Measurements from ENCODE around the gene NUP88. TPM values are rescaled to one million over a fixed set of nuclear protein-coding genes. Genes with fewer than 3 reads are reported as not detected.

The NUP88 gene
- total RNA-seq, 2 experiments from 2014 or later, result 129 to 142 TPM

GRCh38 chr17:5362162-5362811, 57.2 kb downstream of the NUP88 start:
- no peaks in the 10 kb centered on the region for H3K4me1 ChIP-seq (ENCODE audit: insufficient read depth, low read length)
- POLR2A ChIA-PET, result no interaction called here
- CTCF ChIA-PET, result no interaction called here
- intact Hi-C loops (cut with DNase I, micrococcal nuclease), result no loop called here
- no peaks in the 10 kb centered on the region for H3K4me1 Mint-ChIP-seq (ENCODE audit: low read depth)
- no peak for DNase-seq
- no peaks in the 10 kb centered on the region for H3K27me3 Mint-ChIP-seq
- peaks cover 69% of the 10 kb centered on the region for H3K36me3 ChIP-seq (ENCODE audit: insufficient read depth, low read length)
- no peak overlapping the region for H3K4me3 ChIP-seq (ENCODE audit: low read length)
- no peaks in the 10 kb centered on the region for H3K9me3 ChIP-seq (ENCODE audit: control insufficient read depth in 1 of 2, insufficient read depth in 1 of 2, low read length in 2 of 2)
- no peaks in the 10 kb centered on the region for H3K27me3 ChIP-seq (ENCODE audit: control insufficient read depth in 1 of 2, insufficient read depth in 2 of 2, low read length in 2 of 2)
- no peak overlapping the region for H3K27ac Mint-ChIP-seq
- H3K27ac ChIP-seq (ENCODE audit: low read depth in 1 of 2, low read length in 2 of 2), result no peak overlapping the region
- TF ChIP-seq CTCF (IDR thresholded peaks at IDR 0.05), result no peak
- ATAC-seq (ENCODE audit: poor library complexity), result no peak
- H3K9me3 Mint-ChIP-seq, result no peaks in the 10 kb centered on the region
- peaks cover 82% of the 10 kb centered on the region for H3K36me3 Mint-ChIP-seq (ENCODE audit: low read depth)
- no peak overlapping the region for H3K4me3 Mint-ChIP-seq

DNA sequence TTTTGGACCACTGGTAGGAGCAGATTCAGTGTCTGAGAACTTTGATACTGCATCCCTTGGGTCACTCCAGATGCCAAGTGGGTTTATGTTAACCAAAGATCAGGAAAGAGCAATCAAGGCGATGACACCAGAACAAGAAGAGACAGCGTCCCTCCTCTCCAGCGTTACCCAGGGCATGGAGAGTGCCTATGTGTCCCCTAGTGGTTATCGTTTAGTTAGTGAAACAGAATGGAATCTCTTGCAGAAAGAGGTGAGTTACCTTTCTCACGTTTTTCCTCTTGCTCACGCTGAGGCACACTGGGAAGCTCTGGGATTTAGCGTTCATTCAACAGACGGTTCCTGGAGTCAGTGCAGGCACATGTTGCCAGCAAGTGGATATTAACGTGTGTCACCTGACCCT, 58.0 kb downstream of the NUP88 start:
- Mint-ChIP-seq H3K36me3 (ENCODE audit: low read depth) (peaks cover 87% of the 10 kb centered on the region), H3K27me3 (no peaks in the 10 kb centered on the region), H3K4me1 (ENCODE audit: low read depth) (no peaks in the 10 kb centered on the region), H3K9me3 (no peaks in the 10 kb centered on the region), H3K27ac (no peak overlapping the region), H3K4me3 (no peak overlapping the region)
- ATAC-seq (ENCODE audit: poor library complexity) (no peak), DNase-seq (no peak)
- Histone ChIP-seq H3K9me3 (ENCODE audit: control insufficient read depth in 1 of 2, insufficient read depth in 1 of 2, low read length in 2 of 2) (no peaks in the 10 kb centered on the region), H3K27me3 (ENCODE audit: control insufficient read depth in 1 of 2, insufficient read depth in 2 of 2, low read length in 2 of 2) (no peaks in the 10 kb centered on the region), H3K4me1 (ENCODE audit: insufficient read depth, low read length) (no peaks in the 10 kb centered on the region), H3K36me3 (ENCODE audit: insufficient read depth, low read length) (peaks cover 76% of the 10 kb centered on the region), H3K4me3 (ENCODE audit: low read length) (no peak overlapping the region), H3K27ac (ENCODE audit: low read depth in 1 of 2, low read length in 2 of 2) (no peak overlapping the region)
- ChIA-PET CTCF (no interaction called here), POLR2A (no interaction called here)
- no peak for TF ChIP-seq CTCF (IDR thresholded peaks at IDR 0.05)
- intact Hi-C loops (cut with DNase I, micrococcal nuclease), result no loop called here

GRCh38 chr17:5355421-5356129, 63.9 kb downstream of the NUP88 start:
- no peaks in the 10 kb centered on the region for H3K4me1 Mint-ChIP-seq (ENCODE audit: low read depth)
- CTCF ChIA-PET, result no interaction called here
- no peak overlapping the region for H3K27ac Mint-ChIP-seq

More at GRCh38 chr17:5355421-5356129, 63.9 kb downstream of the NUP88 start:
- no peaks in the 10 kb centered on the region for H3K27me3 Mint-ChIP-seq
- no peaks in the 10 kb centered on the region for H3K4me1 ChIP-seq (ENCODE audit: insufficient read depth, low read length)
- no peak overlapping the region for H3K27ac ChIP-seq (ENCODE audit: low read depth in 1 of 2, low read length in 2 of 2)
- H3K9me3 ChIP-seq (ENCODE audit: control insufficient read depth in 1 of 2, insufficient read depth in 1 of 2, low read length in 2 of 2), result no peaks in the 10 kb centered on the region
- no peak overlapping the region for H3K4me3 ChIP-seq (ENCODE audit: low read length)
- TF ChIP-seq CTCF (IDR thresholded peaks at IDR 0.05), result no peak
- DNase-seq (no peak), ATAC-seq (ENCODE audit: poor library complexity) (no peak)
- peaks cover 87% of the 10 kb centered on the region for H3K36me3 Mint-ChIP-seq (ENCODE audit: low read depth)
- no peak overlapping the region for H3K4me3 Mint-ChIP-seq
- no peaks in the 10 kb centered on the region for H3K27me3 ChIP-seq (ENCODE audit: control insufficient read depth in 1 of 2, insufficient read depth in 2 of 2, low read length in 2 of 2)
- H3K9me3 Mint-ChIP-seq, result no peaks in the 10 kb centered on the region
- POLR2A ChIA-PET, result no interaction called here
- intact Hi-C loops (cut with DNase I, micrococcal nuclease), result no loop called here
- H3K36me3 ChIP-seq (ENCODE audit: insufficient read depth, low read length), result peaks cover 82% of the 10 kb centered on the region
